Measurements from ENCODE around the gene ZBTB8B. TPM values are rescaled to one million over a fixed set of nuclear protein-coding genes. Genes with fewer than 3 reads are reported as not detected.
"Not testable (repeated sequence)": the region's sequence is repeated elsewhere in the genome, so short reads cannot be mapped to it uniquely, and the experiment has no call there.

The ZBTB8B gene
- total RNA-seq, 4 donors from 2014 or later: under 0.01 TPM; not detected in 3

DNA sequence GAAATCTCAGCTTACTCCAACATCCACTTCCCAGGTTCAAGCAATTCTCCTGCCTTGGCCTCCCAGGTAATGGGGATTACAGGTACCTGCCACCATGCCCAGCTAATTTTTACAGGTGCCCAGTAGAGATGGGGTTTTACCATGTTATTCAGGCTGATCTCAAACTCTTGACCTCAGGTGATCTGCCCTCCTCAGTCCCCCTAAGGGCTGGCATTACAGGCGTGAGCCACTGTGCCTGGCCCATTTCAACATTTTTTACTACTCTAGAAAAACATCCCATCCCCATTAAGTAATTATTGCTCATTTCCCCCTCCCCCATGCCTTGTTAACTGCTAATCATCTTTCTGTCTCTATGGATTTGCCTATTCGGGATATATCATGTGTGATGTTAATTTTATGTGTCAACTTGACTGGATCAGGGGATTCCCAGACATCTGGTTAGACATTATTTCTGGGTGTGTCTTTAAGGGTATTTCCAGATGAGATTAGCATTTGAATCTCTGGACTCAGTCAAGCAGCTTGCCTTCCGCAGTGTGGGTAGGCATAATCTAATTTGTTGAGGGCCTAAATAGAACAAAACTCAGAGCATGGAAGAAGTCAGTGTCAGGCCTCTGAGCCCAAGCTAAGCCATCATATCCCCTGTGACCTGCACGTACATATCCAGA is 33.0 kb upstream of the ZBTB8B start:
- DNase-seq: no peak
- H3K4me3 ChIP-seq (replicated peaks in 1 of 3): no peak overlapping the region
- no peaks in the 10 kb centered on the region for H3K27me3 ChIP-seq
- H3K9me3 ChIP-seq: no peaks in the 10 kb centered on the region
- H3K4me1 ChIP-seq: peaks cover 2 to 3% of the 10 kb centered on the region in 2 donors
- intact Hi-C loops (cut with DNase I): no loop called here
- H3K27ac ChIP-seq: no peak overlapping the region
- no peak for TF ChIP-seq POLR2A (IDR thresholded peaks at IDR 0.05)
- TF ChIP-seq, protein P1, sequence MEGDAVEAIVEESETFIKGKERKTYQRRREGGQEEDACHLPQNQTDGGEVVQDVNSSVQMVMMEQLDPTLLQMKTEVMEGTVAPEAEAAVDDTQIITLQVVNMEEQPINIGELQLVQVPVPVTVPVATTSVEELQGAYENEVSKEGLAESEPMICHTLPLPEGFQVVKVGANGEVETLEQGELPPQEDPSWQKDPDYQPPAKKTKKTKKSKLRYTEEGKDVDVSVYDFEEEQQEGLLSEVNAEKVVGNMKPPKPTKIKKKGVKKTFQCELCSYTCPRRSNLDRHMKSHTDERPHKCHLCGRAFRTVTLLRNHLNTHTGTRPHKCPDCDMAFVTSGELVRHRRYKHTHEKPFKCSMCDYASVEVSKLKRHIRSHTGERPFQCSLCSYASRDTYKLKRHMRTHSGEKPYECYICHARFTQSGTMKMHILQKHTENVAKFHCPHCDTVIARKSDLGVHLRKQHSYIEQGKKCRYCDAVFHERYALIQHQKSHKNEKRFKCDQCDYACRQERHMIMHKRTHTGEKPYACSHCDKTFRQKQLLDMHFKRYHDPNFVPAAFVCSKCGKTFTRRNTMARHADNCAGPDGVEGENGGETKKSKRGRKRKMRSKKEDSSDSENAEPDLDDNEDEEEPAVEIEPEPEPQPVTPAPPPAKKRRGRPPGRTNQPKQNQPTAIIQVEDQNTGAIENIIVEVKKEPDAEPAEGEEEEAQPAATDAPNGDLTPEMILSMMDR (IDR thresholded peaks at IDR 0.05): no peak
- H3K36me3 ChIP-seq: no peaks in the 10 kb centered on the region
- WGBS, 2 donors: 66 to 79% methylated on average over 4 of the region's 4 CpGs

DNA sequence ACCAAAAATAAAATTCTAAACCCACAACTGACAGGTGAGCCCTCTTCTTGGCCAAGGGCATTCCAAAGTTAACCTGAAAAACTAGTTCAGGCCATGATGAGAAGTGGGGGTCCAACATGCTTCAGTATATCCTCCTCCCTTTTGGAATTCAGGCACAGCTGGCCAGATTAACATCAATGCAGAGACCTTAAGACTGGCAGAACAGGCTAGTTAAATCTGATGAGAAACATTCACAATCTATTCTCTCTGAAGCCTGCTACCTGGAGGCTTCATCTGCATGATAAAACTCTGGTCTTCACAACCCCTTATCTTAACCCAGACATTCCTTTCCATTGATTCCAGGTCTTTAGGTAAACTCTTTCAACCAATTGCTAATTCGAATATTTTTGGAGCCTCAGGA is 26.7 kb upstream of the ZBTB8B start:
- 43 to 50% methylated on average over 1 of the region's 1 CpG for WGBS, 2 donors
- Histone ChIP-seq H3K9me3 (no peaks in the 10 kb centered on the region), H3K36me3 (no peaks in the 10 kb centered on the region), H3K27ac (no peak overlapping the region), H3K4me3 (replicated peaks in 1 of 3) (no peak overlapping the region), H3K4me1 (no peaks in the 10 kb centered on the region), H3K27me3 (no peaks in the 10 kb centered on the region)
- intact Hi-C loops (cut with DNase I): no loop called here
- no peak for TF ChIP-seq POLR2A (IDR thresholded peaks at IDR 0.05)
- TF ChIP-seq, protein P1 (IDR thresholded peaks at IDR 0.05): no peak
- no peak for DNase-seq

DNA sequence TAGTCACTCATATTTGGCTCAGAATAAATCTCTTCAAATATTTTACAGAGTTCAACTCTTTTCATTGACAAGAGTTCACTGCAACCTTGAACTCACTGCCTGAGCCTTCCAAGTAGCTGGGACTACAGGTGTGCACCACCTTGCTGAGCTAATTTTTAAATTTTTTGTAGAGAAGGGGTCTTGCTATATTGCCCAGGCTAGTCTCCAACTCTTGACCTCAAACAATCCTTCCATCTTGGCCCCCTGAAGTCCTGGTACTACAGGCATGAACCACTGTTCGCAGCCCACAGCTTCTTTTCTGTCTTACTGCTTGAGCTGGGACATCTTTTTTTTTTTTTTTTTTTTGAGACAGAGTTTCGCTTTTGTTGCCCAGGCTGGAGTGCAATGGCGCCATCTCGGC is 26.1 kb upstream of the ZBTB8B start:
- H3K36me3 ChIP-seq; intact Hi-C loops (cut with DNase I); H3K27me3 ChIP-seq; DNase-seq; H3K4me3 ChIP-seq (replicated peaks in 1 of 3); H3K4me1 ChIP-seq; H3K9me3 ChIP-seq; H3K27ac ChIP-seq: not testable (repeated sequence)
- WGBS, 2 donors: 90 to 97% methylated on average over 4 of the region's 4 CpGs

DNA sequence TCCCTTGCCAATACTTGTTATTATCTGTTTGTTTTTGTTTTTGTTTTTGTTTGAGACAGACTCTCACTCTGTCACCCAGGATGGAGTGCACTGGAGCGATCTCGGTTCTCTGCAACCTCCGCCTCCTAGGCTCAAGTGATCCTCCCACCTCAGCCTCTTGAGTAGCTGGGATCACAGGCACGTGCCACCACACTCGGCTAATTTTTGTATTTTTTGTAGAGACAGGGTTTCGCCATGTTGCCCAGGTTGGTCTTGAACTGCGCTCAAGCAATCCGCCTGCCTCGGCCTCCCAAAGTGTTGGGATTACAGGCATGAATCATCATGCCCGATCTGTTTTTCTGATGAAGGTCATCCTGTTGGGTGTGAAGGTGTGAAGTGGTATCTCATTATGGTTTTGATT is 23.4 kb upstream of the ZBTB8B start:
- DNase-seq; H3K4me1 ChIP-seq; H3K9me3 ChIP-seq; H3K4me3 ChIP-seq (replicated peaks in 1 of 3); H3K27me3 ChIP-seq; intact Hi-C loops (cut with DNase I); H3K27ac ChIP-seq; H3K36me3 ChIP-seq: not testable (repeated sequence)
- WGBS, 2 donors: 81 to 84% methylated on average over 10 of the region's 10 CpGs

DNA sequence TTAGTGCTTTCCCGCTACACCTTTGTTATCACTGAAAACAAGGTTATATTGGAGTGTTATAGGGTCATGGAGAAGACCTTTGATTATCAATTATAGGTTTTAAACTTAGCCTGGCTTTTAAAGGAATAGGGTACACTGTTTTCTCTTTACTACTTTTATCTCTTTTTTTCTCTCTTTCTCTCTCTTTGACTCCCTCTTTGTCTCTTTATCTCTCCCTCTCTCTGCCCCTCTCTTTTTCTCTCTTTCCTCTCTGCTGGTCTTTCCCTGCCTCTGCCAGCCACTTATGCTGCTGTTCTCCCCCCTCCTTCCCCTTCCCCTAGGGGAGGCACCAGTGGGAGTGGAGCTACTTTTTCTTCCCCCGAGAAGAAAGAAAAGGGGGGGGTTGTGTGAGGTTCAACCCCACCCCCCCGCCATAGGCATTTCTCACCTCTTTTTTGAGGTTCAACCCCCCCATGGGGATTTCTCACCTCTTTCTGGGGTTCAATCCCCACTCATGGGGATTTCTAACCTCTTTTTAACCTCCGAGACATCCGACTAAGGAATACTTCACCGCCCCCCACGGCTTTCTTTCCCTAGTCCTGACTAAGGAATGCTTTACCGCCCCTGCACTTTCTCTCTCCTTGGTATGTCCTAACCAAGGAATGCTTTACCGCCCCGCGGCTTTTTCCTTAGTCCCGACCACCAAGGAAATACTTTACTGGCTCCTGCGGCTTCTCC is 17.2 kb upstream of the ZBTB8B start:
- TF ChIP-seq POLR2A (IDR thresholded peaks at IDR 0.05): no peak
- TF ChIP-seq, protein P1 (IDR thresholded peaks at IDR 0.05): no peak
- Histone ChIP-seq H3K27ac (no peak overlapping the region), H3K4me1 (no peaks in the 10 kb centered on the region), H3K36me3 (no peaks in the 10 kb centered on the region), H3K27me3 (no peaks in the 10 kb centered on the region), H3K4me3 (replicated peaks in 1 of 3) (no peak overlapping the region), H3K9me3 (no peaks in the 10 kb centered on the region)
- intact Hi-C loops (cut with DNase I): no loop called here
- 33 to 36% methylated on average over 13 of the region's 13 CpGs for WGBS, 2 donors
- no peak for DNase-seq

DNA sequence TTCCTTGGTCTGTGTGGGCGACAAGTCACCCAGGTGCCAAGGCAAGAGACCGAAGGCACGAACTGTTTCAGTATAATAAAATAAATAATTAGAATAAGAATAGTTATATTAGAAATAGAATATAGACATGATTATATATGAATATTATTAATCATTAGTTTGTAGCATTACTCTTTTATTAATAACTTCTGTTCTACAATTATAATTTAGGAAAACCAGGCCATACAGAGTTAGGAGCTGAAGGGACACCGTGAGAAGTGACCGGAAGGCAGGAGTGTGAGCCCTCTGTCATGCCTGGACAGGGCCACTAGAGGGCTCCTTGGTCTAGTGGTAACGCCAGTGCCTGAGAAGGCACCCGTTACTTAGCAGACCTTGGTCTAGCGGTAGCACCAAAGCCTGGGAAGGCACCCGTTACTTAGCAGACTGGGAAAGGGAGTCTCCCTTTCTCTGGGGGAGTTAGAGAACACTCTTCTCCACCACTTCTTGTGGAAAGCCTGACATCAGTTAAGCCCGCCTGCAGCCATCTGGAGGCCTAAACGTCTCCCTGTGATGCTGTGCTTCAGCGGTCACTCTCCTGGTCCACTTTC is 16.6 kb upstream of the ZBTB8B start:
- DNase-seq: peak; percentile 51 to 61
- H3K36me3 ChIP-seq; H3K9me3 ChIP-seq; intact Hi-C loops (cut with DNase I); H3K4me3 ChIP-seq (replicated peaks in 1 of 3); H3K27me3 ChIP-seq; H3K27ac ChIP-seq; H3K4me1 ChIP-seq: not testable (repeated sequence)
- 46% methylated on average over 12 of the region's 12 CpGs for WGBS, 2 donors
- TF ChIP-seq, protein P1 (IDR thresholded peaks at IDR 0.05): peak; percentile 28 to 64 (median 48)

Data from thyroid gland (tissue), 4 donors.